Measurements from ENCODE around the gene NFASC.

Gene NFASC

GRCh38 chr1:204882479-204882878, 11.8 kb downstream of the NFASC start:
- in situ Hi-C loops (cut with HindIII; ENCODE audit: low pct_unique_long_range_greater_than_20kb, low sequenced_read_pairs): no loop called here
- no peak for TF ChIP-seq JUND (IDR thresholded peaks at IDR 0.05; ENCODE audit: low read depth)
- DNase-seq (ENCODE audit: low read depth in 1 of 2, low spot score in 1 of 2): peak in 1 of 2 experiments; percentile 40

- no peak for TF ChIP-seq JUND (IDR thresholded peaks at IDR 0.05; ENCODE audit: low read depth)
- in situ Hi-C loops (cut with HindIII; ENCODE audit: low pct_unique_long_range_greater_than_20kb, low sequenced_read_pairs): no loop called here
These were observed 12.7 kb downstream of the NFASC start for GRCh38 chr1:204883405-204883804.

DNA sequence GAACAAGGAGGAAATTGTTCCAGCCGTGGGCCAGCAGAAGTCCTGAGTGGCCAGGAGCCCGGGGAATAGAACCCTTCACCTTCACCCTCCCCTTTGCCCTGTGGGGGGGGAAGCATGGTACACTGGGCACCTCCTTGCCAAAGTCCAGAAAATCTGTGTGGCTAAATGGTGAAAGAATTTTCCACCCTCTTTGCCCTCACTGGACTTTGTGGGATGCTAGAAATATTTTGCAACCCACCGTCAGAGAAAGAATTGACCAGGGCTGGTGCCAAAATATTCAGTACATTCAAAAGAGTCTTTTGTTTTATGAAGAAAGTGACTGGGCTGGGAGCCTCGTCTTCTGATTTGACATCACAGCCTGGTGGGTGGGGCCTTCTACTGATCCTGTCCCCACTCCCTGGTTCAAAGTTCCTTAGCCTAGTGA, 14.6 kb downstream of the NFASC start:
- no peak for DNase-seq (ENCODE audit: low read depth in 1 of 2, low spot score in 1 of 2)
- TF ChIP-seq JUND (IDR thresholded peaks at IDR 0.05; ENCODE audit: low read depth): no peak
- in situ Hi-C loops (cut with HindIII; ENCODE audit: low pct_unique_long_range_greater_than_20kb, low sequenced_read_pairs): no loop called here

More at GRCh38 chr1:204883405-204883804, 12.7 kb downstream of the NFASC start:
- DNase-seq (ENCODE audit: low read depth in 1 of 2, low spot score in 1 of 2): no peak

DNA sequence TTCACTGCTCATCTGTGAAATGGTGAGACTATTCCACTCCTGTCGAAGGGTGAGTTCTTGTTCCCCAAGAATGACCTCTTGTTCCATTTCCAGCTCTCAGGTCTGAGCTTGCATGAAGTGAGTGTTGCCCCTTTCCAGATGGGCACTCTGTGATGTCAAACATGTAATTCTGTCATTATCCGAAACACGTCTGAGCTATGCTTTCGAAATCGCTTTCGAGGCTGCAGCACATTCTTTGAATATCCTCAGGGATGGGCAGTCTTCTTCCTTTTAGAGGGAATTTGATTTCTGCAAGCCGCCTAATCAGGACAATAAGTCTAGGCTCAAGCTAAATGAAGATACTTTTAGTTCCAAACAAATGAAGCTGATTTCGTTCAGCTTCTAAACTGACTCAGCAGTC, 15.1 kb downstream of the NFASC start:
- in situ Hi-C loops (cut with HindIII; ENCODE audit: low pct_unique_long_range_greater_than_20kb, low sequenced_read_pairs): no loop called here
- DNase-seq (ENCODE audit: low read depth in 1 of 2, low spot score in 1 of 2): no peak
- no peak for TF ChIP-seq JUND (IDR thresholded peaks at IDR 0.05; ENCODE audit: low read depth)

DNA sequence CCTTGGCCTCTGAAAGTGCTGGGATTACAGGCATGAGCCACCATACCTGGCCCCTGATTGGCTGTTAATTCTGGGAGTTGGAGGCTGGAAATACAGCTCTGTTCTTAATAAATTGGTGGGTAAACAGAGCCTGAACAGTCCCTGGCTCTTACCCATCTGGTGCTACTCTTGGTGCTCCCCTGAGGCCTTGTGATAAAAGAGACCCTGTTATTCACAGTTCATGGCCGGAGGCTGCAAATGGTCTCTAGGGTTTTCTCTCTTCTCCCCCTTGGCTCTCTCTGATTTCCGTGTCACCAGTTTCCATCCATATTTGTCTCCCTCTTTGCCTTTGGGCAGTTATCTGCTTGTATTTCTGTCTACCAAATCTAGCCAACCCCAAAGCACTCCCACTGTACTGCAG, 17.2 kb downstream of the NFASC start:
- DNase-seq (ENCODE audit: low read depth in 1 of 2, low spot score in 1 of 2): no peak
- in situ Hi-C loops (cut with HindIII; ENCODE audit: low pct_unique_long_range_greater_than_20kb, low sequenced_read_pairs): no loop called here
- TF ChIP-seq JUND (IDR thresholded peaks at IDR 0.05; ENCODE audit: low read depth): no peak

- no peak for DNase-seq (ENCODE audit: low read depth in 1 of 2, low spot score in 1 of 2)
- TF ChIP-seq JUND (IDR thresholded peaks at IDR 0.05; ENCODE audit: low read depth): no peak
- in situ Hi-C loops (cut with HindIII; ENCODE audit: low pct_unique_long_range_greater_than_20kb, low sequenced_read_pairs): no loop called here
These were observed 17.6 kb downstream of the NFASC start for GRCh38 chr1:204888294-204888693.

- DNase-seq (ENCODE audit: low read depth in 1 of 2, low spot score in 1 of 2): no peak
- TF ChIP-seq JUND (IDR thresholded peaks at IDR 0.05; ENCODE audit: low read depth): no peak
- in situ Hi-C loops (cut with HindIII; ENCODE audit: low pct_unique_long_range_greater_than_20kb, low sequenced_read_pairs): no loop called here
These were observed 19.2 kb downstream of the NFASC start for GRCh38 chr1:204889681-204890383.

DNA sequence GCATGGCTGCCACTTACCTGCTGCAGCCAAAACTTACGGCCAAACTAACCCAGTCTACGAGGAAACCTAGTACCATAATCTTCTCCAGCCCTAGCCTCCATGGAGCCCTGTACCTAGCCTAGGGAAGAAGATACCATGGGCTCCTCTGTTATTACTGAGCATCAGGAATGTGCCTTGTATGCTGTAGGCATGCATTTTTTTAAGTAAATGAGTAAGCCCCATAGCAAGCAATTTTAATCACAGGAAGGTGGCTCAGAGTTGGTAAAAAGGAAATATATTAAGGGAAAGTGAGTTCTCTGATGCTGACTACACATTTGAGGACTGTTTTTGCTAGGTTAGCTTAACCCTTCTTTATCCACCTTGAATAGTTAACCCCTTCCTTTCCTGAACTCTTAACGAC, 21.2 kb downstream of the NFASC start:
- DNase-seq (ENCODE audit: low read depth in 1 of 2, low spot score in 1 of 2): no peak
- no peak for TF ChIP-seq JUND (IDR thresholded peaks at IDR 0.05; ENCODE audit: low read depth)
- in situ Hi-C loops (cut with HindIII; ENCODE audit: low pct_unique_long_range_greater_than_20kb, low sequenced_read_pairs): no loop called here

DNA sequence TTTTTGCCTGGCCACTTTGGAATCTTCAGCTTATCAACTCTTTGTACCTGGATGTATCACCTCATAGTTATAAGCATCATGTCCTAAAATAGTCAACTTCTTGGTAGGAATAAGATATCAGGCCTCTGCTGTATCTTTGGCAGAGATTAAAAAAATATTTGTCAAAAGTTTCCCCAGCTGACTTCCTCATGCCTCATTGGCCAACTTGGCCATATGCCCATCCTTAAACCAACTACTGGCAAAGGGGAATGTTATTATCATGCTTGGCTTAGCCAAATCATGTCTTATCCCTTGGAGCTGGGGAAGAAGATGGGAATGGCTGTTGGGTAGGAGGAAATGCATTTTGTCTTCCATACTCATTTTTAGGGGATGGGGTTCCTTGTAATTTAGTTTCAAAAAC, 23.4 kb downstream of the NFASC start:
- DNase-seq (ENCODE audit: low read depth in 1 of 2, low spot score in 1 of 2): no peak
- TF ChIP-seq JUND (IDR thresholded peaks at IDR 0.05; ENCODE audit: low read depth): no peak
- in situ Hi-C loops (cut with HindIII; ENCODE audit: low pct_unique_long_range_greater_than_20kb, low sequenced_read_pairs): no loop called here

DNA sequence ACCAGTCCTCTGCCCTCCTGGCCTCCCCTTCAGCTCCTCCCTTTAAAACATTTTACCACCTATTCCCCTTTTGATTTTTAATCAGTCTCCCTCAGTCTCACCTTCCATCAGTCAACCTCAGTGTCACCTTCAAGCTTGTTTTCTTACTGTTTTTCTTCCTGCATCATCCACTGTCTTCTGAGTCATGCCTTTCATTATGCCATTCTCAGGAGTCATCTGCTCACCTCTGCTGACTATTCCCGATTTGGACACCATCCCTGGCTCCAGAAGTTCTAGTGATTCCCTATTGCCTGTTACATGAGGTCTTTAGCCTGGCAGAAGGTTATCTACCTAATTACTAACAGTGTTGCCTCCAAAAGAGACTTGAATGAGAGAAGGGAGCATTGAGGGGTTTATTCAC, 23.9 kb downstream of the NFASC start:
- DNase-seq (ENCODE audit: low read depth in 1 of 2, low spot score in 1 of 2): no peak
- no peak for TF ChIP-seq JUND (IDR thresholded peaks at IDR 0.05; ENCODE audit: low read depth)
- in situ Hi-C loops (cut with HindIII; ENCODE audit: low pct_unique_long_range_greater_than_20kb, low sequenced_read_pairs): no loop called here

- DNase-seq (ENCODE audit: low read depth in 1 of 2, low spot score in 1 of 2): no peak
- TF ChIP-seq JUND (IDR thresholded peaks at IDR 0.05; ENCODE audit: low read depth): no peak
- in situ Hi-C loops (cut with HindIII; ENCODE audit: low pct_unique_long_range_greater_than_20kb, low sequenced_read_pairs): no loop called here
These were observed 25.4 kb downstream of the NFASC start for GRCh38 chr1:204896023-204896422.

DNA sequence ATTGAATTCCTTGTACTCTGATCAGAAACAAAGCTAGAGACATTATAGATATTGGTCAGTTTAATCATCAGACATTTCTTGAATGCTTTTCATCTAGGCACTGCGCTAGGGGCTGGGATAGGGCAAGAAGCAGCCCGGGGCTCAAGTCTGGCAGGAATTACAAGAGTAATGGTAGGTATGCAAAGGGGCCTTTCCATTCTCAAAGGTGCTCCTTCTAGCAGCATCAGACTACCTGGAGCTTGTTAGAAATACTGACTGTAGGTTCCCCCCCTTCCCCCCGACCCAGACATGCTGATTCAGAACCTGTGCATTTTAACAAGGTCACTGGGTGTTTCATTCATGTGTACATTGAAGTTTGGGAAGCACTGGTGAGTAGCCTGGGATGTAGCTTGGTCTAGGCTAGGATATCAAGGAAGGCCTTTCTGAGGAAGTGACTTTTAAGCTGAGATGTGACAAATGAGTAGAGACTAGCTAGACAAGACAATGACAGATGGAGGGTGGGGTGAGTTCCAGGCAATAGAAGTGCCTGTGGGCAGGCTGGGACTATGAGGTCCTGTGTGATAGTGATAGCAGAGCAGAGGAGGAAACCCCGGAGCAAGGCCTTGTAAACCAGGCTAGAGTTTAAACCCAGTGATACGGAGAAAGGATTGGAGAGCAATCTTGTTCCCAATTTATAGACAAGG, 26.3 kb downstream of the NFASC start:
- in situ Hi-C loops (cut with HindIII; ENCODE audit: low pct_unique_long_range_greater_than_20kb, low sequenced_read_pairs): no loop called here
- TF ChIP-seq JUND (IDR thresholded peaks at IDR 0.05; ENCODE audit: low read depth): no peak
- DNase-seq (ENCODE audit: low read depth in 1 of 2, low spot score in 1 of 2): no peak

DNA sequence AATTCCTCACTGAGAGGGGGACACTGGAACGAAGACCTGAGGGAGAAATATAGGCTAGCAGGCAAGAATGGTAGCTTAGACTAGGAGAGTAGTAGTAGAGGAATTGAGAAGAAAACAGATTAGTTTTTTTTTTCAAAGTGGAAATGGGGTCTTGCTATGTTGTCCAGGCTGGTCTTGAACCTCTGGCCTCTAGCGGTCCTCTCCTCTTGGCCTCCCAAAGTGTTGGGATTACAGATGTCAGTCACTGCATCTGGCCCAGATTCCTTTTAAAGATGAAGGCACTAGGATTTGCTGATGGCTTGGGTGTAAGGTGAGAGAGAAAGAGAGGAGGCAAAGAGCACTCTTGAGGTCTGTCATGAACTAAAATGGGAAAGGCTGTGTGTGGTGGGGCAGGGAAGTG, 30.1 kb downstream of the NFASC start:
- no peak for DNase-seq (ENCODE audit: low read depth in 1 of 2, low spot score in 1 of 2)
- TF ChIP-seq JUND (IDR thresholded peaks at IDR 0.05; ENCODE audit: low read depth): no peak
- in situ Hi-C loops (cut with HindIII; ENCODE audit: low pct_unique_long_range_greater_than_20kb, low sequenced_read_pairs): no loop called here
